Keratinocyte (primary cell): Measurements from ENCODE around the gene HOXB13. TPM values are rescaled to one million over a fixed set of nuclear protein-coding genes. Genes with fewer than 3 reads are reported as not detected.

ENCODE experiments used
- DNase-seq: peaks from one replicate; pipeline ENCODE4 v3.0.0-alpha.2; 2011; ENCODE audit warnings: low read depth, missing footprints, low spot score
- FAIRE-seq: peaks from 2 replicates; lab custom pipeline; 2011; peaks lifted over from hg19 to GRCh38; lab: Jason Lieb, UNC
- H2AFZ ChIP-seq: 2 replicates; pipeline ENCODE4 v1.6.0; 2012; ENCODE audit warnings: low read length, control low read depth, inconsistent platforms; ENCODE audit not compliant: control insufficient read depth
- H3K27ac ChIP-seq: 2 replicates; pipeline ENCODE4 v1.5.1; 2011; ENCODE audit warnings: low read length; ENCODE audit not compliant: control insufficient read depth, insufficient read depth
- H3K27me3 ChIP-seq: 3 replicates; pipeline ENCODE4 v1.6.0; 2011; ENCODE audit warnings: low read length; ENCODE audit not compliant: control insufficient read depth, insufficient read depth; ENCODE audit errors: extremely low read depth
- H3K36me3 ChIP-seq, 2 experiments: 2 replicates in 1 of 2; 3 replicates in 1 of 2; pipeline ENCODE4 v1.5.1; 2011; ENCODE audit warnings: low read length in 2 of 2, mild to moderate bottlenecking in 1 of 2; ENCODE audit not compliant: control insufficient read depth in 2 of 2, insufficient read depth in 2 of 2; ENCODE audit errors: extremely low read depth in 1 of 2
- H3K4me1 ChIP-seq: 3 replicates; pipeline ENCODE4 v1.5.1; 2011; ENCODE audit warnings: low read length; ENCODE audit not compliant: control insufficient read depth, insufficient read depth; ENCODE audit errors: extremely low read depth
- H3K4me2 ChIP-seq: 3 replicates; pipeline ENCODE4 v1.6.0; 2011; ENCODE audit warnings: low read depth, low read length; ENCODE audit not compliant: control insufficient read depth, insufficient read depth; ENCODE audit errors: extremely low read depth
- H3K4me3 ChIP-seq, 3 experiments: fragments of 200-600 bp in 1 of 3; sonication (generic) in 1 of 3; 2 replicates in 2 of 3; 3 replicates in 1 of 3; pipeline ENCODE4 v1.5.1; 2011 to 2016; ENCODE audit warnings: low read length in 3 of 3, mild to moderate bottlenecking in 3 of 3, control low read depth in 2 of 3, inconsistent platforms in 1 of 3, low read depth in 1 of 3, mixed read lengths in 1 of 3, mixed run types in 1 of 3, moderate library complexity in 1 of 3; ENCODE audit not compliant: control insufficient read depth in 2 of 3, insufficient read depth in 2 of 3; ENCODE audit errors: extremely low read depth in 1 of 3
- H3K79me2 ChIP-seq: 2 replicates; pipeline ENCODE4 v1.6.0; 2012; ENCODE audit warnings: low read length; ENCODE audit not compliant: control insufficient read depth, insufficient read depth
- H3K9ac ChIP-seq: 3 replicates; pipeline ENCODE4 v1.6.0; 2011; ENCODE audit warnings: low read length; ENCODE audit not compliant: control insufficient read depth, insufficient read depth; ENCODE audit errors: extremely low read depth
- H3K9me1 ChIP-seq: 3 replicates; pipeline ENCODE4 v1.6.0; 2011; ENCODE audit warnings: low read length; ENCODE audit not compliant: control insufficient read depth, insufficient read depth; ENCODE audit errors: extremely low read depth
- H3K9me3 ChIP-seq: 2 replicates; pipeline ENCODE4 v1.5.1; 2012; ENCODE audit warnings: low read depth, low read length; ENCODE audit not compliant: control insufficient read depth
- H4K20me1 ChIP-seq: 3 replicates; pipeline ENCODE4 v1.6.0; 2011; ENCODE audit warnings: low read length; ENCODE audit not compliant: control insufficient read depth, insufficient read depth; ENCODE audit errors: extremely low read depth
- CTCF ChIP-seq, 3 experiments: IDR thresholded peaks in 1 of 3; conservative IDR thresholded peaks in 1 of 3; optimal IDR thresholded peaks in 1 of 3; 2 replicates in 2 of 3; 3 replicates in 1 of 3; pipeline versions ENCODE3 to v1.5.1; 2011; ENCODE audit warnings: low read length in 3 of 3, mild to moderate bottlenecking in 3 of 3, moderate library complexity in 2 of 3, control low read depth in 1 of 3, inconsistent platforms in 1 of 3; ENCODE audit not compliant: insufficient read depth in 2 of 3; ENCODE audit errors: extremely low read depth in 1 of 3
- EZH2 ChIP-seq: IDR thresholded peaks from one replicate; pipeline ENCODE4 v1.6.1; 2012; ENCODE audit warnings: inconsistent platforms, mild to moderate bottlenecking, low read length, moderate library complexity
- dilution Hi-C: fragments of 300-500 bp; cut with MboI; formaldehyde crosslinking; loops from one replicate; pipeline ENCODE4 v1.7.0; 2020; ENCODE audit warnings: low sequenced_read_pairs; ENCODE audit not compliant: extremely low pct_ligation_motif_present
- polyA plus RNA-seq, 5 experiments: library from polyadenylated mRNA; depleted of rRNA in 3 of 5; stranded (reverse) in 3 of 5; stranded (forward) in 1 of 5; unstranded in 1 of 5; fragments of >200 nt; gene quantifications; 1 replicate in 1 of 5; 2 replicates in 3 of 5; 3 replicates in 1 of 5; pipeline versions ENCODE4 v1.2.1 to v1.2.3, GENCODE V29; 2011 to 2012; ENCODE audit warnings: missing spikeins in 2 of 5, low read depth in 1 of 5, low replicate concordance in 1 of 5

HOXB13 gene
- polyA plus RNA-seq, 1 donor (not counting 4 experiments of a cell fraction or from before 2014, with no cell fraction given) = not detected

- FAIRE-seq = no peak
- no peak overlapping the region for H2AFZ ChIP-seq
- H3K9me1 ChIP-seq = no peaks in the 10 kb centered on the region
- H3K36me3 ChIP-seq = no peaks in the 10 kb centered on the region
- no peaks in the 10 kb centered on the region for H3K4me1 ChIP-seq
- TF ChIP-seq EZH2 = peak; percentile 64
- TF ChIP-seq CTCF (optimal IDR thresholded peaks at IDR 0.05 in 1 of 3, IDR thresholded peaks at IDR 0.05 in 1 of 3, conservative IDR thresholded peaks at IDR 0.05 in 1 of 3; ENCODE audit: extremely low read depth in 1 of 3, insufficient read depth in 2 of 3, low read length in 3 of 3) = no peak
- H3K4me3 ChIP-seq = no peak overlapping the region
- peaks cover 94% of the 10 kb centered on the region for H3K27me3 ChIP-seq
- H3K4me2 ChIP-seq = no peak overlapping the region
- H3K9ac ChIP-seq = no peak overlapping the region
- DNase-seq = no peak
- no peaks in the 10 kb centered on the region for H3K79me2 ChIP-seq
- H4K20me1 ChIP-seq = no peaks in the 10 kb centered on the region
- dilution Hi-C loops = loop anchor here (25.0 kb wide), 1 partner anchor 89 kb away; no protein-coding TSS in a partner anchor
- H3K9me3 ChIP-seq = no peaks in the 10 kb centered on the region
- H3K27ac ChIP-seq = no peak overlapping the region
These were observed 22.6 kb upstream of the HOXB13 start for GRCh38 chr17:48751172-48751571.

GRCh38 chr17:48749621-48750553 lies 21.3 kb upstream of the HOXB13 start:
- Histone ChIP-seq H3K36me3 (no peaks in the 10 kb centered on the region), H3K4me2 (no peak overlapping the region), H3K4me1 (no peaks in the 10 kb centered on the region), H3K9ac (no peak overlapping the region), H3K4me3 (no peak overlapping the region), H2AFZ (no peak overlapping the region), H3K9me3 (no peaks in the 10 kb centered on the region), H3K27ac (no peak overlapping the region), H3K79me2 (no peaks in the 10 kb centered on the region), H4K20me1 (no peaks in the 10 kb centered on the region), H3K27me3 (peaks cover 94% of the 10 kb centered on the region), H3K9me1 (no peaks in the 10 kb centered on the region)
- DNase-seq = no peak
- TF ChIP-seq CTCF (optimal IDR thresholded peaks at IDR 0.05 in 1 of 3, IDR thresholded peaks at IDR 0.05 in 1 of 3, conservative IDR thresholded peaks at IDR 0.05 in 1 of 3; ENCODE audit: extremely low read depth in 1 of 3, insufficient read depth in 2 of 3, low read length in 3 of 3) (no peak), EZH2 (peak; percentile 60)
- no peak for FAIRE-seq
- dilution Hi-C loops = loop anchor here (25.0 kb wide), 1 partner anchor 88 kb away; no protein-coding TSS in a partner anchor
